HFFc6 (cell line): ENCODE results near the gene SLCO6A1. TPM values are rescaled to one million over a fixed set of nuclear protein-coding genes. Genes with fewer than 3 reads are reported as not detected.

Source experiments
- DNase-seq: peaks from one replicate; pipeline ENCODE4 v3.0.0-alpha.2; 2018
- H3K27ac Mint-ChIP-seq: 2 replicates; pipeline ENCODE4 v1.8.0; 2020; ENCODE audit warnings: mild to moderate bottlenecking, mixed read lengths
- H3K27me3 Mint-ChIP-seq: 2 replicates; pipeline ENCODE4 v1.8.0; 2021; ENCODE audit warnings: mild to moderate bottlenecking, moderate library complexity, mixed read lengths; ENCODE audit not compliant: insufficient read depth
- H3K36me3 Mint-ChIP-seq: 2 replicates; pipeline ENCODE4 v1.8.0; 2021; ENCODE audit warnings: low read depth, mixed read lengths
- H3K4me1 Mint-ChIP-seq: 2 replicates; pipeline ENCODE4 v1.8.0; 2020; ENCODE audit warnings: low read depth, mixed read lengths
- H3K4me3 Mint-ChIP-seq: 2 replicates; pipeline ENCODE4 v1.8.0; 2020; ENCODE audit warnings: mild to moderate bottlenecking, moderate library complexity, mixed read lengths
- H3K9me3 Mint-ChIP-seq: 2 replicates; pipeline ENCODE4 v1.8.0; 2020; ENCODE audit warnings: mild to moderate bottlenecking, mixed read lengths
- long read RNA-seq: library from polyadenylated mRNA; unstranded; transcript quantifications from one replicate; pipeline ENCODE4 v2.0.0, GENCODE V29; 2019
- total RNA-seq, 6 experiments: library from RNA; stranded (reverse); fragmentation: NEBNext Ultra II Directional; extraction: Animal tissue kit (Norgen Biotek cat#: 25700); gene quantifications; 2 replicates in 1 of 6; 3 replicates in 5 of 6; pipeline ENCODE4 v1.2.3, GENCODE V29; 2021
- TF ChIP-seq, protein P1 (sequence below): fragments of 200-600 bp; sonication (generic); IDR thresholded peaks from 2 replicates; pipeline ENCODE4 v1.5.0; 2021; ENCODE audit warnings: antibody characterized with exemption, mild to moderate bottlenecking

Gene SLCO6A1, protein sequence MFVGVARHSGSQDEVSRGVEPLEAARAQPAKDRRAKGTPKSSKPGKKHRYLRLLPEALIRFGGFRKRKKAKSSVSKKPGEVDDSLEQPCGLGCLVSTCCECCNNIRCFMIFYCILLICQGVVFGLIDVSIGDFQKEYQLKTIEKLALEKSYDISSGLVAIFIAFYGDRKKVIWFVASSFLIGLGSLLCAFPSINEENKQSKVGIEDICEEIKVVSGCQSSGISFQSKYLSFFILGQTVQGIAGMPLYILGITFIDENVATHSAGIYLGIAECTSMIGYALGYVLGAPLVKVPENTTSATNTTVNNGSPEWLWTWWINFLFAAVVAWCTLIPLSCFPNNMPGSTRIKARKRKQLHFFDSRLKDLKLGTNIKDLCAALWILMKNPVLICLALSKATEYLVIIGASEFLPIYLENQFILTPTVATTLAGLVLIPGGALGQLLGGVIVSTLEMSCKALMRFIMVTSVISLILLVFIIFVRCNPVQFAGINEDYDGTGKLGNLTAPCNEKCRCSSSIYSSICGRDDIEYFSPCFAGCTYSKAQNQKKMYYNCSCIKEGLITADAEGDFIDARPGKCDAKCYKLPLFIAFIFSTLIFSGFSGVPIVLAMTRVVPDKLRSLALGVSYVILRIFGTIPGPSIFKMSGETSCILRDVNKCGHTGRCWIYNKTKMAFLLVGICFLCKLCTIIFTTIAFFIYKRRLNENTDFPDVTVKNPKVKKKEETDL
- total RNA-seq, result not detected
- long read RNA-seq, result 0 reads

GRCh38 chr5:102498271-102499034, at the start of gene SLCO6A1:
Gene SLCO6A1, minus strand, starts transcription at chr5:102499001. Its CDS starts 157 bp downstream, at chr5:102498844.
- TF ChIP-seq, protein P1, sequence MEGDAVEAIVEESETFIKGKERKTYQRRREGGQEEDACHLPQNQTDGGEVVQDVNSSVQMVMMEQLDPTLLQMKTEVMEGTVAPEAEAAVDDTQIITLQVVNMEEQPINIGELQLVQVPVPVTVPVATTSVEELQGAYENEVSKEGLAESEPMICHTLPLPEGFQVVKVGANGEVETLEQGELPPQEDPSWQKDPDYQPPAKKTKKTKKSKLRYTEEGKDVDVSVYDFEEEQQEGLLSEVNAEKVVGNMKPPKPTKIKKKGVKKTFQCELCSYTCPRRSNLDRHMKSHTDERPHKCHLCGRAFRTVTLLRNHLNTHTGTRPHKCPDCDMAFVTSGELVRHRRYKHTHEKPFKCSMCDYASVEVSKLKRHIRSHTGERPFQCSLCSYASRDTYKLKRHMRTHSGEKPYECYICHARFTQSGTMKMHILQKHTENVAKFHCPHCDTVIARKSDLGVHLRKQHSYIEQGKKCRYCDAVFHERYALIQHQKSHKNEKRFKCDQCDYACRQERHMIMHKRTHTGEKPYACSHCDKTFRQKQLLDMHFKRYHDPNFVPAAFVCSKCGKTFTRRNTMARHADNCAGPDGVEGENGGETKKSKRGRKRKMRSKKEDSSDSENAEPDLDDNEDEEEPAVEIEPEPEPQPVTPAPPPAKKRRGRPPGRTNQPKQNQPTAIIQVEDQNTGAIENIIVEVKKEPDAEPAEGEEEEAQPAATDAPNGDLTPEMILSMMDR, result no peak
- no peaks in the 10 kb centered on the region for H3K4me1 Mint-ChIP-seq
- DNase-seq, result no peak
- no peak within 1 kb of the TSS for H3K4me3 Mint-ChIP-seq
- no peaks in the 10 kb centered on the region for H3K27me3 Mint-ChIP-seq
- no peaks in the 10 kb centered on the region for H3K36me3 Mint-ChIP-seq
- no peak within 1 kb of the TSS for H3K27ac Mint-ChIP-seq
- no peaks in the 10 kb centered on the region for H3K9me3 Mint-ChIP-seq

DNA sequence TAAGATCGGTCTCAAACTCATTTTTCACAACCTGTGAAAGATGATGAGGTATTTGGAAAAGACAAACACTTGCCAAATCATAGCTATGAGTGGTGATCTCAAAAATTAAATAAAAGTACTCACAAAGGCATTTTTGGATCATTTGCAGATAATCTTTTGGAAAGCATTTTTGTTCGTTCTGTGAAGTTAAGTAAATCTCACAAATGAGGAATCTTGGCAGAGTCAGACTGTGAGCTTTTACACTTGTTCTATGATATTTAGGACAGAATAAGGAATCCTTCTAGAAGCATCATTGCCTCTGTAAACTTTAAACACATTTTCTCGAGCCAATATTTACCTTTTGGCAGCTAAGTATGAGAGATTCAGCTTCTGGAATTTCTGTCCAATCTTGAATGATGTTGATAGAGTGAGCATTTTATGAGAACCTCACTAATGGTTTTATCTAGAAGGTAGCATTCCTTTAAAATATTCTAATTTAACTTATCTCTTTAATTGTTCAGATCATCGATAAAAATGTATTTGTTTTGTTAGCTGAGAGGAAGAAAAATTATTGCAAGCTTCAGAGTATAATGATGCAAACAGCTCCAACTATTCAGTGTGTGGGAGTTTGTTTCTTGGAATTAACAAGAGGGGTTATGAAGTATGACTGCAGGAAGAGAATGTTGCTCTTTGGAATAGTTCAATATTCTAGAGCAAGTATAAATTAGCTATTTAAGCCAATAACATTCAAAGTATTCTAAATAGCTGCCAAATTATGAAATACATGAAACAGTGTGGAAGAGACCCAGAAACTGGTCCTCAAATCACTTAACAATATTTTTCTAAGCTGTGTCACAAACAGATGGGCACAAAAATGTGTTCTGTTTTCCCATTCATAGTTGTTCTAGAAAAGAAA, 48.6 kb upstream of the SLCO6A1 start:
- H3K4me3 Mint-ChIP-seq, result no peak overlapping the region
- no peaks in the 10 kb centered on the region for H3K36me3 Mint-ChIP-seq
- H3K27me3 Mint-ChIP-seq, result peaks cover 2% of the 10 kb centered on the region
- no peak for DNase-seq
- no peak overlapping the region for H3K27ac Mint-ChIP-seq
- TF ChIP-seq, protein P1, result no peak
- H3K9me3 Mint-ChIP-seq, result no peaks in the 10 kb centered on the region
- H3K4me1 Mint-ChIP-seq, result no peaks in the 10 kb centered on the region

DNA sequence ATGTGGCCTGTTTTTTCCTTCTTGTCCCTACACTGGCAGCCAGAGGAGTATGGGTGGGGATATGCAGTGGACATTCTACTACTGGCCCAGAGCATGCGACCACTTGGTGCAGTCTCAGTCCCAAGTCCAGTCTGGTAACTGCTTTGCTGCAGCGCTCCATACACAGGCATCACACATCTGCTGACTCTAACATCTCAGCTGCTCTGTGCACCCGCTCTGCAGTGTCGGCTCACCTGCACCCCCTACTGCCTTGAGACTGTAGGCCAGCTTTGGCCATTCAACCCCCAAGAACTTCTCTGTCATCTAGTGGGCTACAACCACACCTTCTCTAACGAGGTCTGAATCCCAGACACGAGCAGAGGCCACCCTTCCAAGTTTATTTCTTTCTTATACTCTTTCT, 46.4 kb upstream of the SLCO6A1 start:
- H3K36me3 Mint-ChIP-seq, result no peaks in the 10 kb centered on the region
- no peak overlapping the region for H3K27ac Mint-ChIP-seq
- no peak overlapping the region for H3K4me3 Mint-ChIP-seq
- no peaks in the 10 kb centered on the region for H3K9me3 Mint-ChIP-seq
- H3K4me1 Mint-ChIP-seq, result no peaks in the 10 kb centered on the region; the same call in 1 of the 2 replicates
- TF ChIP-seq, protein P1, result peak; percentile 24; the same call in 1 of the 2 replicates
- peaks cover 2% of the 10 kb centered on the region for H3K27me3 Mint-ChIP-seq
- no peak for DNase-seq

DNA sequence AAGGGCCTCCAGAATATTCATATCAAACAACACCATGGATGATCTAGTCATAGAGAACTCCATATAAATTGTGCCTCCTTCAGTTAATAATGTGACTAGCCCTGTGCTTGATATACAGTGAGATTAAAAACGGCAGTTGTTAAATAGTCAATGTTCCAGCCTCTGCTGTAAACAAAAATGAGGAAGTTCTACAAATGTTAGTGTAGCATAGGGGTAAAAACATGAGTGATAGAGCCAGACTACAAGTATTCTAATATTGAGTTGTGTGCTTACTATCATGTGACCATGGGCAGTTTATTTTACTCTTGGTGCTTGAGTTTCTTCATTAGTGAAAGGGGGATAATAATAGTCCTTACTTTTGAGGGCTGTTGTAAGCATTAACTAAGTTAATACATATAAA, 43.3 kb upstream of the SLCO6A1 start:
- Mint-ChIP-seq H3K4me1 (no peaks in the 10 kb centered on the region; the same call in 1 of the 2 replicates), H3K36me3 (no peaks in the 10 kb centered on the region), H3K27ac (no peak overlapping the region), H3K4me3 (no peak overlapping the region), H3K27me3 (peaks cover 9% of the 10 kb centered on the region), H3K9me3 (no peaks in the 10 kb centered on the region)
- no peak for DNase-seq
- TF ChIP-seq, protein P1, result no peak
